Activated naive CD4-positive, alpha-beta T cell treated with anti-CD3 and anti-CD28 coated beads, Interleukin-2, amount 50 U/mL, for 16 hours (primary cell): ENCODE results near the gene GRIK1.
A peak's percentile ranks its signal among the peaks of the same experiment; 100 is the strongest.

ENCODE experiments used
- DNase-seq: peaks from one replicate; pipeline ENCODE4 v3.0.0-alpha.2; 2020

Gene GRIK1

GRCh38 chr21:29904359-29905282, 35.2 kb downstream of the GRIK1 start:
- DNase-seq, result no peak

GRCh38 chr21:29896884-29897283, 42.9 kb downstream of the GRIK1 start:
- no peak for DNase-seq

GRCh38 chr21:29893687-29894086, 46.1 kb downstream of the GRIK1 start:
- no peak for DNase-seq

- no peak for DNase-seq
Observed at GRCh38 chr21:29892379-29892778, 47.4 kb downstream of the GRIK1 start.

GRCh38 chr21:29888437-29888836, 51.4 kb downstream of the GRIK1 start:
- DNase-seq, result no peak

- DNase-seq, result no peak
Observed at GRCh38 chr21:29887313-29888009, 52.3 kb downstream of the GRIK1 start.

- DNase-seq, result no peak
Observed at GRCh38 chr21:29885491-29885890, 54.3 kb downstream of the GRIK1 start.

GRCh38 chr21:29875873-29876272, 63.9 kb downstream of the GRIK1 start:
- no peak for DNase-seq

GRCh38 chr21:29875036-29875716, 64.6 kb downstream of the GRIK1 start:
- no peak for DNase-seq

GRCh38 chr21:29873908-29874307, 65.9 kb downstream of the GRIK1 start:
- no peak for DNase-seq

GRCh38 chr21:29870814-29871213, 69.0 kb downstream of the GRIK1 start:
- no peak for DNase-seq

GRCh38 chr21:29867796-29868195, 72.0 kb downstream of the GRIK1 start:
- DNase-seq, result no peak

GRCh38 chr21:29860346-29860745, 79.5 kb downstream of the GRIK1 start:
- DNase-seq, result no peak

GRCh38 chr21:29857150-29857549, 82.6 kb downstream of the GRIK1 start:
- no peak for DNase-seq

GRCh38 chr21:29854795-29855194, 85.0 kb downstream of the GRIK1 start:
- DNase-seq, result no peak

- no peak for DNase-seq
Observed at GRCh38 chr21:29851611-29852010, 88.2 kb downstream of the GRIK1 start.

GRCh38 chr21:29849735-29850176, 90.0 kb downstream of the GRIK1 start:
- peak; percentile 38 for DNase-seq

GRCh38 chr21:29843804-29844203, 96.0 kb downstream of the GRIK1 start:
- no peak for DNase-seq

- no peak for DNase-seq
Observed at GRCh38 chr21:29834617-29835016, 105.2 kb downstream of the GRIK1 start.

GRCh38 chr21:29832217-29832616, 107.6 kb downstream of the GRIK1 start:
- DNase-seq, result no peak

GRCh38 chr21:29829564-29830275, 110.1 kb downstream of the GRIK1 start:
- no peak for DNase-seq

- no peak for DNase-seq
Observed at GRCh38 chr21:29827647-29828046, 112.1 kb downstream of the GRIK1 start.

GRCh38 chr21:29827236-29827635, 112.6 kb downstream of the GRIK1 start:
- DNase-seq, result no peak
